Measurements from ENCODE around the gene XPC.

XPC gene

DNA sequence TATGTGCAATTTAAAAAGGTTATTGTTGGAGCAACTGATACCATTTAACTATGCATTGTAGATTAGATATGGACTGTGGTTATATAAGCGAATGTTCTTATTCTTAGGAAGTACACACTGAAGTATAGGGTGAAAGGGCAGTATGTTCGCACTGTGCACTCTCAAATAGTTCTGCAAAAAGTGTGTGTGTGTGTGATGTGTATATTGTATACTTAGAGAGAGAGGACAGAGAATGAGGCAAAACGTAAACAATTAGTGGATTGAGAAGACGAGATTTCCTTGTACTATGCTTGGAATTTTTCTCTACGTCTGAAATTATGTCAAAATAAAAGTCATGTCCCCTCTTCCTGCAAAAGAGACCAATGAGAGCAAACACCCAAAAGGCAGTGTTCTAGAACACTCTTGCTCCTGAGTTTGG lies 30.6 kb upstream of the XPC start:
- intact Hi-C loops (cut with DNase I), result loop anchor here (10.0 kb wide), 1 partner anchor 716 kb away; no protein-coding TSS in a partner anchor
- DNase-seq, result no peak

DNA sequence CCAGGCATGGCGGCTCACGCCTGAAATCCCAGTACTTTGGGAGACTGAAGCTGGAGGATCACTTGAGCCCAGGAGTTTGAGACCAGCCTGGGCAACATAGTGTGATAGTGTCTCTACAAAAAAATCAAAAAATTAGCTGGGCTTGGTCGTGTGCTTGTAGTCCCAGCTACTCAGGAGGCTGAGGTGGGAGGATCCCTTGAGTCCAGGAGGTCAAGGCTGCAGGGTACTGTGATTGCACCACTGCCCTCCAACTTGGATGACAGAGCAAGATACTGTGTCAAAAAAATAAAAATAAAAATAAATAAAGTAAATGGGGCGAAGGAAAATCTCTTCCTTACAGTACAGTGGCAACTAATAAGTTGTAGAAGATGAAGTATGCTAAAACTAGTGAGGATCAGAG lies 29.8 kb upstream of the XPC start:
- intact Hi-C loops (cut with DNase I), result loop anchor here (10.0 kb wide), 1 partner anchor 717 kb away; no protein-coding TSS in a partner anchor
- no peak for DNase-seq

DNA sequence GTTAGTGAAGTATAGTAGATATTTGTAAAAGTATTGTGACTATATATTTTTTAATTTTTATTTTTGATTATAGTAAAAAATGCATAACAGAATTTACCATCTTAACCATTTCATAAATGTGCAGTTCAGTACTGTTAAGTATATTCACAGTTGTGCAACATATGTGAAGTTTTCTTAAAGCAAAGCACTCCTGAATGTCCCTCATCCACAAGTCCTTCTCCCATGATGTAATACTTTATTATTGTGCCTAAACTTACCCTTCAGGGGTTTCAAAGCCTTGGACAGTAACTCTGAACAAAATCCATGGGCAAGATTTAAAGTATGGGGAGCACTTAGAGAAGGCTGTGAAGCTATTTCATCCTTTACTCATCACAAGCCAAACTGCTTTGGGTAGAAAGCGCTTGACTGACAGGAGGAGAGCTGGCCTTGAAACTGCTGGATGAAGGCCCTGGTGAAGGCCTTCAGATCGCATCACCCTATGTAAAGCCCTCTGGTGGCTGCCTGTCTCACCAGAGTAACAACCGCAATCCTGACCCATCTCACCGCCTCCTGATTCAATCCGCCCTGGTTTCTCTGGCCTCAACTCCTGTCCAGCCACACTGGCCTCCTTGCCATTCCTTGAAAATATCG lies 28.3 kb upstream of the XPC start:
- DNase-seq, result no peak
- intact Hi-C loops (cut with DNase I), result loop anchor here (10.0 kb wide), 1 partner anchor 718 kb away; no protein-coding TSS in a partner anchor

DNA sequence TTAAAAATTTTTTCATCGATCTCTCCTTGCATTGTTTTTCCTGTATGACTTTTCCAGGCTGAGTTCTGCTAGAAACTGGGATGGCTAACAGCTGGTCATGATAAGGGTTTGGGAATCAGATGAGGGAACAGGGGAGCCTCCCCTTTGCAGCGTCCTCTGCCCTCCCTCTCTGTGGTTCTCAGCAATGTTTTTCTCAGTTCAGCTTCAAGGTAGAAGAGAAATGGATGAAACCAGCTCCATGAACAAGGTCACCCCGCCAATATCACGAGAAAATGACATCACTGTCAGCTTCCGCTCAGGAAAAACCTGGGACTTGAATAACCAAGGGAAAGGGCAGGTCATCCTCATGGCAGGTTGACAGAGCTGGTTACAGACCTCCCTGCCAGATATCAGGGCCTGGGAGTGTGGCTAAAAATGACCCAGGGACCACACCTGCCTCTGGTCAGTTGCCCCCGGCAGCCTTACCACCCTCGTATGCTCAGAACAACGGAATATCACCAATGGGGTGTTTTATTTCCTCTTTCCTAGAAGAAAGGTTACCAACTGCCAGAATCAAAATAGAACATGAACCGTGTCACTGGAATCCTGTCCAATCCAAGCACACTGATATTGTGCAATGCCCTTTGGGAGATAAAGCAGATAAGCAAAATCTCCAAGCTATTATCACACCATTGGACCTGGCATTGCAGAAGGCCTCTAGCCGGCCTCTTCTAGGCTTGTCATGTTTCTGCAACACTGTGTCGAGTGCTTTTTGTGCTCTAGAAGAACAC lies 26.3 kb upstream of the XPC start:
- intact Hi-C loops (cut with DNase I), result loop anchor here (1.0 to 10.0 kb wide), 2 partner anchors 264 to 720 kb away; no protein-coding TSS in a partner anchor
- no peak for DNase-seq

DNA sequence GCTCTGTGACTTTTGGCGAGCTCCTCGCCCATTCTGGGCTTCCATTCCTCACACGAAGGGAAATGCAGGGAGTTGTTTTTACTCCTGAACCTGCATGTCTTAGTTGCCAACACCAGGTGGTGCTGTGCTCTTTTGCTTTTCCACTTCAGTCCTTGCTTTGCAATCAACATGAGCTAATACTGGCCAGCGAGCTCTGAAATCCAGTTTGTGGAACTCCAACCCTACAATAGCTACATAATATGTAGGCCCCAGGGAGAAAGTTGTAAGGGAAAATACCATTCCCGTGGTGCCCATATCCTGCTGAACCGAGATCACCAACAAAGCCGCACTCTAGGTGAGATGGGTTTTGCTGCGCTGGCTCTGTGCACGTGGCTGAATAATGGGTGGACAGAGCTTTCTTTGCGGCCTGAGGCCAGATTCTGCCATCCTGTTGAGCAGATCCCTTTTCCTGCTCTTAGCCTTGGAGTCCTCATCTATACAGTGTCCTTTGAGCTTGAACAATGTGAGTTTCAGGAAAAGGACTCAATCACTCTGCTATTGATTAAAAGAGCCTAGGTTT lies 25.2 kb upstream of the XPC start:
- DNase-seq, result peak in 7 of 10 donors; percentile 33 to 94 (median 74)
- intact Hi-C loops (cut with DNase I), result loop anchor here (1.0 to 10.0 kb wide), 4 partner anchors 58 to 721 kb away; no protein-coding TSS in a partner anchor

DNA sequence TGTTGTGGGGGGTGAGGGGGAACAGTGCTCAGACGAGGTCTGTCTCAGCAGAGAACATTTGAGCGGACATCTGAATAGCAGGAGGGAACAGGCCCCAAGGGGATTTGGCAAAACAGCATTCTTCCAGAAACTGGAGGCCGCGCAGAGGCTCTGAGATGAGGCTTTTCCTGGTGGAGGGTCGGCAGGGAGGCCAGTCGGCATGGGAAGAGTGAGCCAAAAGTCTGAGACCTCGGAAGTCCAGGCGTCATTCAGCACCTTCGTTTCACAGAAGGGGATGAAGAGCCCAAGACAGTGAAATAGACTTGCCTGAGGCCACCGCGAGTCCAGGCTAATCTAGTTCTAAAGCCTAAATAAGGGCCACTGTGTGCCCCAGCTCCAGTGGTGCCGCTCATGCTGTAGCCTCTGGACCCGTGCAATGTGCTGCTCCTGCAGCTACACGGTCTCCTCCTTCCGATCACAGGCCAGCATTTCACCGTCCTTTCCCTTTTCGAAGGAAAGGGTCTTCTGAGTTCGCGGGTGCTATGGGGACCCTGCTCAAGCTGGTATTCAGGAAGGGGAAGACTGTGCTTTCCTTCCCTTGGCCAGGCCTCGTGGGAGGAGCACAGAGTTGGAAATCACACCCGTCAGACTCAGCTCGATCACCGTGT lies 24.6 kb upstream of the XPC start:
- DNase-seq, result peak in 1 of 10 donors; percentile 68
- intact Hi-C loops (cut with DNase I), result loop anchor here (1.0 to 10.0 kb wide), 3 partner anchors 58 to 722 kb away; no protein-coding TSS in a partner anchor

DNA sequence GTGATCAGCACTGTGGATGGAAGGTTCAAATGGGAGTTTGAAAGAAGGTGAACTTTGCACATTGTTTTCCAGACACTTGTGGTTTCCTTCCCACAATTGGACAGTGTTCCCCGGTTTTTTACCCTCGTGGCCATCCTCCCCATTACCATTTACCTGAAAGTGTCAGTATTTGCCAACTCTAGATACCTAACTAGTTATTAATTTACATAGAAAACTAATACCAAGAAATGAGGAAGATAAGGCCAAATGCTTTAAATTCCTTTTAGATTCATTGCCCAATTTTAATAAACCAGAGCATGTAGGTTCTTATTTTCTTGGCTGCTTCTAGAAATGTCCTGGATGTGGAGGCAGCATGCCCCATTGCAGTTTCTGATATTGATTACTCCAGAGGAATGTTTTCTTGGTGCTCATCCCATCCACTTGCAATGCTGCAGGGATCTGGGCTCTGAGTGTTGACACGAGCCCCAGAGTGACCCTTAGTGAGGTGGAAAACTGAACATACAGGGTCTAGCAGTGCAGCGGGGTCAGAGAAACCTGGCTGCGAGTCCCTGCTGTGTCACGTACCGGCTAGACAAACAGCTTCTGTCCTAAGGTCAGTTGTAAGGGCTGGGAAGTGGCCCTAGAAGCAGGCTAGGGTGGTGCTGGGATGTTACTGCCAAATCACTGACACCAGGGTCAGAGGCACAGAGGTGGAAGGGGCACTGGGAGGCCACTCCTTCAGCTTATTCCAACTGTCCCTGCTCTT lies 23.7 kb upstream of the XPC start:
- intact Hi-C loops (cut with DNase I), result loop anchor here (2.0 to 10.0 kb wide), 2 partner anchors 259 to 723 kb away; no protein-coding TSS in a partner anchor
- DNase-seq, result no peak

DNA sequence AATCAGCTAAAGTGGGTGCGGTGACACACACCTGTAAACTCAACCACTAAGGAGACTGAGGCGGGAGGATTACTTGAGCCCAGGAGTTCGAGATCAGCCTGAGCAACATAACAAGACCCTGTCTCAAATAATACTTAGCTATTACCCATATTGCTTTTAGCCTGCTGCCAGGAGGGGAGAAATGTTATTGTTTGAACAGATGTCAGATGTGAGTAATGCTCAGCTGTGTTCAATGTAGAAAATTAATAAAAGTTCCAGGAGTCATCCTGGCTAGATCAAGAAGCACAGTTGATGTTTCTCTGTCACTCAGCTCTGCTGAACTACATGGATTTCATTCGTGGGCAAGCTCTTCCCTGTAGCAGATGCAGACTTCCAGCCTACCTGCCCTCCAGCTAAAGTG lies 22.4 kb upstream of the XPC start:
- intact Hi-C loops (cut with DNase I), result loop anchor here (10.0 kb wide), 1 partner anchor 724 kb away; no protein-coding TSS in a partner anchor

DNA sequence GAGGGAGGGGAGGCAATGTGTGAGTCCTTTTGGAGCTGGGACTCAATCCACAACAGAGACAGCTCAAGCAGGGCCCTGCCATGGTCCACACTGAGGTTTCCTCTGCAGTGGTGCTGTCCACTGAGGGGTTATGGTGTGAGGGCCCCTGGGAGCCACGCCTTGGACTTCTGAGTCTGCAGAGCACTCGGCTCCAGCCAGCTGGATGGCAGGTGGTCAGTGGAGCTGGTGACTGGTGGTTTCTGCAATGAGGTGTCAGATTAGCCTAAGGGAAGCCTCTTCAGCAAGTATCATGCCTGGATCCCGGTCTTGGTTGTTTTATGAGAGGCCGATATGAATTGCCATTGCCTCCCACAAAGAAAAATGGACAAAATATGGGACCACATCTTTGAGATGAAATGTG lies 21.9 kb upstream of the XPC start:
- DNase-seq, result no peak
- intact Hi-C loops (cut with DNase I), result loop anchor here (10.0 kb wide), 1 partner anchor 725 kb away; no protein-coding TSS in a partner anchor

More for the DNA sequence above, 22.4 kb upstream of the XPC start:
- DNase-seq, result no peak

DNA sequence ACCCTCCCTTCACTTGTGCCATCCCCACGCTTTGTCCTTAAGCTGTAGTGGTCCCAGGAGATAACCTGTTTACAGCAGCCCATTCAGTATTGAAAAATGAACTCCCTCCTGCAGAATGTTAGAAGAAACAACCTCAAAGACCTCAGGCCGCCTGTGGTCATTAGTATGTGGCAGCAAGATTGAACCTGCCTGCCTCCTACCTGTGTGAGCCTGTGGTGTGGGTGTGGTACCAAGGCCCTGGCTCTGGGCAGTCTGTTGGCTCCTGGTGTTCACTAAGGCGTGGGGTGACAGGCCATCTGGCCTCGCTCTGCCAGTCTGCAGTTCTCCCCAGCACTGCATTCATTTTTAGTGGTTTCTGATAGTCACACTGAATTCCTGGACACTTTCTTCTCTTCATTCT lies 21.2 kb upstream of the XPC start:
- intact Hi-C loops (cut with DNase I), result loop anchor here (10.0 kb wide), 1 partner anchor 725 kb away; no protein-coding TSS in a partner anchor

DNA sequence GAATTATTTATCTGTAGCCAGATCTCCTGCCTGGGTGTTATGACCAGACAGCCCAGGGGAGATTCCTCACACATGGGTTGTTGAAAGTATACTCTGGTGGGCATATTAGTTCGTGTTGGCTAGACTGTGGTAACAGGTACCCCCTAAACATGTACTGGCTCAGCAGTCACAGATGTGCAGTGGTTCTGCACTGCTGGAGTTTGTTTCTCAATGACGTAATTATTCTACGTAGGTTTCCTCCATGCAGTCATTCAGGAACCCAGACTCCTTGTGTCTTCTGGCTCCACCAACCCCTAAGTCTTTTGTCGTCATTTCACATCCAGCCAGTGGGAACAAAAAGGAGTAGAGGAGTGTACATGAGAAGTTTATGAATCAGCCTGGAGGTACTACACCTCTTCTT lies 16.5 kb upstream of the XPC start:
- intact Hi-C loops (cut with DNase I), result no loop called here
- no peak for DNase-seq

More for the DNA sequence above, 21.2 kb upstream of the XPC start:
- DNase-seq, result no peak

DNA sequence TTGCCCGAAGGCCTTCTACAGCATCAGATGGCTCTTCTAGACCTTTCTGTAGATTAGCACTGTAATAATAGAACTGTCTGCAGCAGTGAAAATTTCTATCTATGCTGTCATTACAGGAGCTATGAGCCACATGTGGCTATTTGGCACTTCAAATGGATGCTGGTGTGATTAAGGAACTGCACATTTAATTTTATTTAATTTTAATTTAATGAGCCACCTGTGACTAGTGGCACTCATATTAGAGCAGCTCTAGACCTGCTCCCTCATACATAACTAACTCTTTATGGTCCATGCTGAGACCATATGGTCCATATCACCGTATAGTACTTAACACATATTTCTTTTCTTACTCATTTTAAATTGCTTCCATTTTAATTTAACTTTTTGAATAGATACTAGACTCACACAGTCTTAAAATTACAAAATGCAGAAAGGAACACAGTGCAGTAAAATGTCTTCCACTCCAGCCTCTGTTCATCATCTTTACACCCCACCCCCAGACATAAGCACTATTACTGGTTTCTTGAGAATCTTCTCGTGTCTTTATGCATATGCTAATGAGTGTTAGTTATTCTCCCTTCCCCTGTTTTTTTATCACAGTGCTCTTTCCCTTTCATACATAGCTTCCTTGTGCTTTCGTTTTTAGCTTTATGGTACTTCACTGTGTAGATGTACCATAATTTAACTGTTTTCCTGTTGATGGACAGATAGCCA lies 9.8 kb upstream of the XPC start:
- intact Hi-C loops (cut with DNase I), result no loop called here
- no peak for DNase-seq

DNA sequence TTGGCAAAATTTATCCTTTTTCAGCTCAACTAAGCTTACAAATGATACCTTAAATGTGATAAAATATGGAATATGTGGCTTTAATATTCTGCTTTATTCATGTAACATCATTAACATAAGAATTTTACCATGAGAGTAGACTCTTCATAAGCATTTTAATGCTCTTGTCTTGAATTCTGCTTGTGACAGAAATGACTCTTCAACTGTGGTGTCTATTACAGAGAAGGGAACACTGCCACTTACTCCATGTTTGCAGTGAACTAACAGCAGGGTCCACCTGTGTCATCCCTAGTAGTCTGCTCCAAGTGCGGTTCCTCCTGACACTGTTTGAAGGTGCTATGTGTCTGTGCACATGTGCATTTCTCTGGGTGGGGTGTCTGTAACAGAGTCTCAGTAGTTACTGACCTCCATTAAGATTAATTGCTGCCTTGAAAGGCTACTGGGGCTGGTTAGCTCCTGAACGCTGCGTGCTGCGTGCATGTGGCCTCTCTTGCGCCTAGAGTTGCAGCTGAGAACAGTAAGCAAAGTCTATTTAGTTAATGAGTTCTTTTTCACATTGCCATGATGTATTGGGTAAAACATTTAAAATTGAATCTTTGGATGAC lies 8.6 kb upstream of the XPC start:
- intact Hi-C loops (cut with DNase I), result no loop called here
- no peak for DNase-seq

DNA sequence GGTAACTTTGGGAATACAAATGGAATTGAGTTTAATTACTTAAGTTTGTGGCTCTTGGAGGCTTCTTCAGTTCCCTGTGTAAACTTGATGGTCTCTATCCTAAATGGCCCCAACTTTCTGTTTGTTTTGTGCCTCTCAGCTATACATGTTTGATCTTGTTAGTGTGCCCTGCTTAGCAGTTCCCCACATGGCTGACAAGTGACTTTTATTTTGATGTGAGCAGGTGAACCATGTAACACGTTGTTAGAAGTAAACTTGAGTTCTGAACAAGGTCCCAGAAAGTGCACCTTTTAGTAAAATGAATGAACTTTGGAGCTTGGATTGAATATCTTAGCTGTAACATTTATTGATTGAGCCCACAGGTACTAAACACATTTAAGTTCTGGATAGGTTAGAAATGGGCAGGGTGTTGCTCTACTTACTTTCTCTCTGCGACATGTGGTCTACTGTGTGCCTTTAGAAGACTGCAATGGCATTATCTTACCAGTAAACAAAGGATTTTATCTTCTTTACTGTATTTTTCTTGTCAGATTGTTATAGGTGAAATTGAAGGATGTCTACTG lies 4.7 kb upstream of the XPC start:
- intact Hi-C loops (cut with DNase I), result no loop called here
- no peak for DNase-seq

DNA sequence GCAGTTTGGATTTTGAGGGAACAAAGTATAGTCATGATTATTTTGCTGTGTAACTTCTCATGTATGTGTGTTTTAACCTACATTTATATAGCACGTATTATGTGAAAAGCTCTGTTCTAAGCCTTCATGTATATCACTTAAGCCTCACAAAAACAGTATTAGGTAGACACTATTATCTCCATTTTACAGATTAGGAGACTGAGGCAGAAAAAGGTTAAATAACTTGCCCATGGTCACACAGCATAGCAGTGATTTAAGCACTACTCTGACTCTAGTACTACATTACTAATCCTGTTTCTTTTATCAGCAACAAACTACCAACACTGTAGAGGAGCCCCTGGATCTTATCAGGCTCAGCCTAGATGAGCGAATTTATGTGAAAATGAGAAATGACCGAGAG lies 2.9 kb upstream of the XPC start:
- no peak for DNase-seq
- intact Hi-C loops (cut with DNase I), result no loop called here

DNA sequence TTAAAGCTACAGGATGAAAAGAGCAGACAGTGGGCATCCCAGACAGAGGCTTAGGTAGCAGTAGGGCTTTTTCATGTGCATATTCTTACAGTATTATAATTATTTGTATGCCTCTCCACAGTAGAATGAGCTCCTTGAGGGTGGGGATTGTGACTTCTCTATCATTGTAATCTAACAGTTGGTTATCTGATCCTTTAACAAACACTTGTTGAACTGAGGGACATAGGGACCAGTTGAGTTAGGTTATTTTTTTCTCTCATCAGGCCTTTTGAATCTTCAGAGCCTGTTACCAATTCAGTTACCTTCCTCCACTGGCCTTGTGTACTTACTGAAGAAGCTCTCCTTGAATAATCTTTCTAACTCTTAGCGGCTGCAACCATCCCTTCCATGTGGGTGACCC lies 1.4 kb upstream of the XPC start:
- no peak for DNase-seq
- intact Hi-C loops (cut with DNase I), result no loop called here

DNA sequence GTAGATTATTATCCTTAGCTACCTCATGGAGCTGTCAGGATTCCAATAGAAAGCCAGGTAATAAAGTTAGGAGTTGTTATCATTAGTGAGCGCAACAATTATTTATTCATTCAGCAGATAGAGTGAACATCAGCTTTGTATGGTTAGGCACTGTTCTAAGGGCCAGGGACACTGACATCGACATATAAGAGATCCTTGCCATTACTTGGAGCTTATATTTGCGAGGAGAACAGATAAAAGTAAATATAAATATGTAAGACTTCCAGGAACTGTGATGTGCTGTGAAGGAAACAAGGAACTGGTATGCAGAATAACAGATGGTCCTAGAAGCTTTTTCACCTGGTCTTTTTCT lies 689 bp upstream of the XPC start:
- DNase-seq, result no peak
- intact Hi-C loops (cut with DNase I), result no loop called here

DNA sequence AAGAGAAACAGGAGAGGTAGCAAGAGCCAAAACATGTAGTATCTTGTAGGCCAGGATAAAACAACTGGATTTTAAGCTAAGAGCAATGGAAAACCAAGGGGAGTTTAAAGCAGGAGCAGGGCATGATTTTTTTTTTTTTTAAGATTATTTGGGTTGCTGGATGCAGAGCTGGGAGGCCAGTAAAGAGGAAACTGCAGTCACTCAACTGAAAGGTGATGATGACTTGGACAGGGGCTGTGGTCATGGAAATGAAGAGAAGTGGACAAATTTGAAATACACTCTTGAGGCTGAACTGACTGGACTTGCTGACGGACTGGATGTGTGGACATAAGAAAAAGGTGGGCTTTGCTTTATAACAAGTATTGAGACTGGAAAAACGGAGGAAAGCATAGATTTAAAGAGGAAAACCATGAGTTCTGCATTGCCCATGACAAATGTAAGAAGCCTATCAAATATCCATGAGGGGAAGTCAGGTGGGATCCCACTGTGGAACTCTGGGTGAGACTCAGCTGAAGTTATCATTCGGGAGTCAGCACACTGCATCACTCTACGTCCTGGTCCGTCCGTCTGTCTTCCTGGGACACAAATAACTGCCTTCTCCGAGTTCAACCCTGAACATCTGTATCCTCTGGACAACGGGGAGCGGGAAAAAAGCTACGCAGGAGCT lies 688 bp downstream of the XPC start:
- DNase-seq, result no peak
- intact Hi-C loops (cut with DNase I), result loop anchor here (1.0 kb wide), 1 partner anchor 52 kb away; the partner anchor contains the start of gene TMEM43

Data from posterior cingulate gyrus (tissue), 11 donors.